Limb (tissue), 2 donors: ENCODE measurements around the gene KIAA1755.
A peak's percentile ranks its signal among the peaks of the same experiment; 100 is the strongest.

Experiments used
- DNase-seq, 2 donors: peaks; one replicate each; pipeline ENCODE4 v3.0.0-alpha.2; 2016; ENCODE audit errors: extremely low spot score in 2 of 2

KIAA1755 gene

GRCh38 chr20:38239441-38239840 is 21.1 kb downstream of the KIAA1755 start:
- DNase-seq: no peak

- DNase-seq: no peak
Observed at GRCh38 chr20:38238829-38239228, 21.7 kb downstream of the KIAA1755 start.

GRCh38 chr20:38237381-38237780 is 23.2 kb downstream of the KIAA1755 start:
- no peak for DNase-seq

- no peak for DNase-seq
Observed at GRCh38 chr20:38231531-38232121, 28.9 kb downstream of the KIAA1755 start.

- no peak for DNase-seq
Observed at GRCh38 chr20:38230957-38231526, 29.5 kb downstream of the KIAA1755 start.

GRCh38 chr20:38230253-38230551 is 30.3 kb downstream of the KIAA1755 start:
- DNase-seq: no peak

- DNase-seq: no peak
Observed at GRCh38 chr20:38229376-38230252, 30.9 kb downstream of the KIAA1755 start.

- DNase-seq: no peak
Observed at GRCh38 chr20:38228436-38228835, 32.1 kb downstream of the KIAA1755 start.

- no peak for DNase-seq
Observed at GRCh38 chr20:38227420-38228360, 32.8 kb downstream of the KIAA1755 start.

- no peak for DNase-seq
Observed at GRCh38 chr20:38226553-38226952, 34.0 kb downstream of the KIAA1755 start.

- DNase-seq: no peak
Observed at GRCh38 chr20:38225900-38226263, 34.7 kb downstream of the KIAA1755 start.

- no peak for DNase-seq
Observed at GRCh38 chr20:38225240-38225899, 35.2 kb downstream of the KIAA1755 start.

GRCh38 chr20:38224531-38224930 is 36.0 kb downstream of the KIAA1755 start:
- DNase-seq: no peak

- DNase-seq: no peak
Observed at GRCh38 chr20:38223743-38224100, 36.8 kb downstream of the KIAA1755 start.

- no peak for DNase-seq
Observed at GRCh38 chr20:38222923-38223742, 37.4 kb downstream of the KIAA1755 start.

GRCh38 chr20:38222231-38222922 is 38.2 kb downstream of the KIAA1755 start:
- DNase-seq: peak in 1 of 2 donors; percentile 72

- DNase-seq: peak; percentile 69 to 89
Observed at GRCh38 chr20:38221119-38221589, 39.4 kb downstream of the KIAA1755 start.

- DNase-seq: no peak
Observed at GRCh38 chr20:38220587-38221118, 39.9 kb downstream of the KIAA1755 start.
